GM21515 (cell line): ENCODE data around the gene GRIK4.
A peak's percentile ranks its signal among the peaks of the same experiment; 100 is the strongest.

Experiments used
- ATAC-seq: cut with Tn5 transposase; IDR thresholded peaks from one replicate; pipeline ENCODE4 v1.9.1; 2021; ENCODE audit not compliant: unreplicated experiment

The GRIK4 gene

GRCh38 chr11:120869516-120870011 is 358.0 kb downstream of the GRIK4 start:
- ATAC-seq = no peak

DNA sequence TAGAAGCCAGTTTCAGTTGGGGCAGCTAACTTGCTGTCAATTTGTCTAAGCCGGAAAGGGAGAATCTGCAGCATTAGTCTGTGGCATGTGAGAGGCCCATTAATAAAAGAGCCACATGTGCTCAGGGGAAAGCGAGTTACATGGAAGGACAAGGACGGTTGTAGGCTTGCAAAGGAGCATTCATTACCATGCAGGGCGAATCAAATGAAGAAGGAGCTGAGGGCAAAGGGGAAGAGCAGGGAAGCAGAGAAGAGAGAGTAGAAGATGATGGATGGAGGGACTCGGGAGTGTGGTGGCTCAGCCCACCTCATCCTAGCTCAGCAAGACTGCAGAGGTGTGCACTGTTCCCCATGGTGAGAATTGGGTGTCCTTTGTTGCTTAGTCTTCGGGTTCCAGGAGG is 359.6 kb downstream of the GRIK4 start:
- ATAC-seq = no peak

GRCh38 chr11:120871924-120872323 is 360.4 kb downstream of the GRIK4 start:
- ATAC-seq = no peak

DNA sequence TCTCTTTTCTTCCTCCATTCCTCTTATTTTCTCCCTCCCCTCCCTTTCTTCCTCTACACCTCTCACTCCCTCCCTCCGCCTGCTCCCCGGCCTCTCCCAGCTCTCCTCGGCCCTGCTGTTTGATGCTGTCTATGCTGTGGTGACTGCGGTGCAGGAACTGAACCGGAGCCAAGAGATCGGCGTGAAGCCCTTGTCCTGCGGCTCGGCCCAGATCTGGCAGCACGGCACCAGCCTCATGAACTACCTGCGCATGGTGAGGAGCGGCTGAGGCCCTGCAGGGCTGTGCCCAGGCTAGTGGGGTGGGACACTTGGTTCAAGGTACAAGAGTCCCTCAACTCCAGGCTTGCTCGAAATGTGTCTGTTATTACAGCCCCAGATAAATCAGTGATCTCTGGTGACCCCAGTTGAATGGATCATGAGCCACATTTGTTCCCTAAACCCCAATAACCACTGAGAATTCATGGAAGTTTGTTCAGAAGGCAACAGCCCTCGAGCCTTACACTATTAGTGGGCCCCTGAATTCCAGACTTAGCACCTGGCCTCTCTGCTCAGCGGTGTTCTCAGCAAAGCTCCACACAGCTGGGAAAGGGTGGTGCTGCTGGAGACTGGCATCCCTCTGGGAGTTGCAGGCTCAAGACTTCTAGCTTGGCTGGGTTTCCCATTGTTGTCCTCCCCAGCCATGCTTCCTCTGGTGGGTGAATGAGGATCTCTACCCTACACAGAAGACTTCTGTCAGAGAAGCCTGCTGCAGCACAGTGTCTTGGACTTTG is 362.6 kb downstream of the GRIK4 start:
- ATAC-seq = no peak

GRCh38 chr11:120875986-120876385 is 364.4 kb downstream of the GRIK4 start:
- ATAC-seq = no peak

DNA sequence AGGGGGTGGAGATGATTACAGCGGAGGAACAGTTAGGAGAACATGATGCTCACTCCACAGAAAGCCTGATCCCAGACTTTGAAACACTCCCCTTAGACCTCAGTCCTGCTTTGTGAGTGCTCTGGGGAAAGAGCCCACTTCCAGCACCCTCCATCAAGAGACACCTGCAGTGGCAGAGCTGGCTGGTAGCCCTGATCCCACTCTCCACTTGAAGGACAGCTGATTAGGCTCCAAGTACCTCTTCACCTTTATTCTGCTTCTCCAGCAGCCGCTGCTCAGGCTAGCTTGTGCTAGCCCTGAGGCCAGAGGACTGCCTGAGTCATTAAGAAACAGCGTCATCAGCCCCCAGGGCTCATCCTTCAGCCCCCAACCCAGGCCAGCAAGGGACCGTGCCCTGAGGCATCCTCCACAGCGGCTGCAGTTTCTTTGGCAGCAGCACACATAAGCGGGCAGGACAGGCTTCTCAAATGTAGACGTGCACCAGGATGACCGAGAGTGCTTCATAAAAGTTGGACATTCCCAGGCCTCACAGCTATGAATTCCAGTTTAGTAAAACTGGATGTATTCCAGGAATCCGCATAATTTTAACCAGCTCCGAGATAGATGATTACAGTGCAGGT is 366.3 kb downstream of the GRIK4 start:
- ATAC-seq = no peak

DNA sequence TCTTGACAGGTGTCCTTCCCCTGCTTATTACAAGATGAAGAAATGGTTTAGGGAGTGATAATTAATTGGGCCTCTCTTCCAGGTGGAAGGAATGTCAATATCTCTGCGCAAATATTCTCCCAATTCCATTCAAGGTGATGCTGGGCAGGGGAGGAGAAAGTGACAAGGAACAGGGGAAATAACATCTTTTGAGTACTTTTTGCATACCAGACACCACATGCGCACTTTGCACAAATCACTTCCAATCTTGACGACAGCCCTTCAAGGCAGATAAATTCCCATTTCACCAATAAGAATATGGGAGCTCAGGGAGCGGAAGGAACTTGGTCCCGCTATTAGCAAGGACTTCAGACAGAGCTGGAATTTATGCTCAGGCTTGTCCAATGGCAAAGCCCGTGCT is 367.2 kb downstream of the GRIK4 start:
- ATAC-seq = no peak

GRCh38 chr11:120880498-120881175 is 369.1 kb downstream of the GRIK4 start:
- ATAC-seq = no peak

DNA sequence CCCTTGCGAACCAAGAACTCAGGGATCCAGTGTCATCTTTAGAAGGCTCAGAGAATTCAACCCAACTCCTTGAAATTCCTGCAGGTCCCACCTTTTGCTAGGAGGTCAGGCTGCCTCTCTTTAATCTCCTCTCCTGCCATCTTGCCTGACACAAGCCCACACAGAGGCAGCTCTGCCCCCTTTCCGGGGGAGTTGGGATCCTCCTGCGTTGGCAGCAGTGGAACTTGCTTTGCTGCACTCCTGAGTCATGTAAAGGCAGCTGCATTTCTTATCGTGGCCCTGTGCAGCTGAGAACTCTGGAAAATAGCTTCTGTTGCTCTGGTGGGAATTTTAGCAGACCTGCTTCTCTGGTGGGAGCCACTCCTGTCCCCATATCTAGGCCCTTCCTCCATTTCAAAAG is 370.0 kb downstream of the GRIK4 start:
- ATAC-seq = no peak

- no peak for ATAC-seq
These were observed 370.6 kb downstream of the GRIK4 start for GRCh38 chr11:120882175-120882574.

GRCh38 chr11:120883404-120884080 is 372.0 kb downstream of the GRIK4 start:
- ATAC-seq = no peak

DNA sequence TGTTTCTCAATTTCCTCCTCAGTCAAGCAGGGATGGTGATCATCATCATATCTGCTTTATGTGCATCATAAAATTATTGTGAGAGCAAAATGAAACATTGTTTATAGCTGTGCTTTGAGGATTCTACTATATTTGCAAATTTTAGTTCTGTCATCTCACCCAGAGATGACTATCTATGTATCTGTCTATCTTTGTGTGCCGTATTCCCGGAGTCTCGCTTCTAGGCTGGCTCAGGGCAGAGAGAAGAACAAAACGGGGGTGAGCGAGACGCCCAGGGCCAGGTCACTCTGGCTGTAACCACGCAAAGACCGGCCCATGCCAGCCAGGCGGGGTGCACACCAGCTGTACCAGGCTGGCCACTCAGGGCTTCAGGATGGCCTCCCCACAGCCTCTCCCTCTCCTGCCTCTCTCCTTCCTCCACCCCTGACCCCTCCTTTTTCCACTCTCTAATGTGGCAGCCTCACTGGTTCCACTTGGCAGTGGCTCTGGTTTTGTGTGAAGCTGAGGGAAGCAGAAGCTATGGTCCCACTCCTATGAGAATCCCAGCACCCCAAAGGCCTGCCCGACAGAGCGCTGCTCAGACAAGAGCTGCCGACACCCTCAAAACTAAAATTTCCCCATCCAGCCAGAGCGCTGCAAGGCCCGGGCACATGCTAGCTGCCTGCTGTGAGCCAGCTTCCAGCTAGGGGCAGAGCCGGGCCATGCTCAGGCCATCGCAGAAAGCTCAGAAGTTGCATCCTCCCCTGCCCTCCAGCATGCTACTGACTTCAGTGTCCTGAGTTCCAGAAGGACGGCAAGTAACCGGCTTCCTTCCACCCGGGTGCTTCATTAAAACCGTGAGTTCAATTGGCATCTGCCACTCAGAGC is 372.8 kb downstream of the GRIK4 start:
- ATAC-seq = no peak

DNA sequence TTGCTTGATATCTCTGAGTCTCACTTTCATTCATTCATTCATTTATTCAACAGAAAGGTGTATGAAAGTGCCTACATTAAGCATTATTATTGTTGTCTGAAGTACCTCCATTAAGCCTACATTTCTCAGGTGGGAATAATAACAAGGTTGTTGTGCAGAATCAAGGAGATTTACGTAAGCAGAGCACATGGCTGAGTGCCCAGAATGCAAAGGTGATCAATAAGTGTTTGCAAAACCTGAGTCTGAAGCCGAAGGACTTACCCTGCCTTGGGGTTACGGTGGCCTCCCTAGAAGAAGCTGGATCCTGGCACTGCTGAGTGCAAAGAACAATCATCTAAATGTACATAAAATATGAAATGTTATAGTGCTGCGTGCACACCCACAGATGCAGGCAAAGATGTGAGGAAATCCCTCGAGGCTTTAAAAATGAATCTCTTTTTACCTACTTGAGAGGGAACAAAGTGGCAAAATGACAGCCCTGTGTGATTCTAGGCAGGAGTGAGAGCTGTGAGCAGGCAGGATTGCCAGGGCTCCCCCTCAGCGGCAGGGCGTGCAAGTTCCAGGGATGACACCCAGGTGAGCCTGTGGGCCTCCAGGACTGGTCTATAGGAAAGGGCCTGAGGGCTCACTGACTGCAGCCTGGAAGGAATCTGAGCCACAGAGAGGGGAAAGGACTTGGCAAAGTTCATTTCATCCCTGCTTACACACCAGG is 379.2 kb downstream of the GRIK4 start:
- ATAC-seq = no peak

DNA sequence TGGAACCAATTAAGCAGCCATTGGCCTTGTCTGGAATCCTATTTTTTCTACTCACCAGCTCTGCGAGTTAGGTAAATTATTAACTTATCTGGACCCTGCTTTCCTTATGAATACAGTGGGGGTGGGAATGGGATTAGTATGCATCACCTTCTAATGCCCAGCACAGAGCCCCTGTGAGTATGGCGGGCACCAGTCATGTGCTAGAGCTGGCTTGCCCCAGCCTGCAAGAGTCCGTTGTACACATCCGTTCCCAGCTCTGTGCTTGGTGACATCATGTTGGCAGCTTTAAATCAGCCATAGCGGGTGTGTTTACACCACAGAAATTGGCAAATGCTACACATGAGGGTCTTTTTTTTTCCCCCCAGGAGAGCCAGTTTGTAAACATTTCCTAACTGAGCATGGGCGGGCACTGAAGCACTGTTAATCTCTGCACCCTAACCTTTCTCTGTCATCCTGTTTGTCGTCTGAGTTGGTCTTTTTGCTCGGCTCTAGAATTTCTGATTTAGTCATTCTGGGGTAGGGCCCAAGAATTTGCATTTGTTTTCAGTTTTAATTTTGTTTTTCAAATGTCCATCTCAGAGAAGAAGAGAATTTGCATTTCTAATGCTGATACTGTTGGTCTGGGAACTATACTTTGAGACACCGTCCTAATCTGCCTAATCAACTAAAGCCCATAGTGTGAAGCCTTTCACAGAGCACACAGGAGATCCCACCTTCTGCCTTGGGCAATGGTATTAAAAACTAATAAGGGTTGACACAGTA is 382.1 kb downstream of the GRIK4 start:
- ATAC-seq = peak; percentile 71

GRCh38 chr11:120894202-120894985 is 382.8 kb downstream of the GRIK4 start:
- no peak for ATAC-seq

DNA sequence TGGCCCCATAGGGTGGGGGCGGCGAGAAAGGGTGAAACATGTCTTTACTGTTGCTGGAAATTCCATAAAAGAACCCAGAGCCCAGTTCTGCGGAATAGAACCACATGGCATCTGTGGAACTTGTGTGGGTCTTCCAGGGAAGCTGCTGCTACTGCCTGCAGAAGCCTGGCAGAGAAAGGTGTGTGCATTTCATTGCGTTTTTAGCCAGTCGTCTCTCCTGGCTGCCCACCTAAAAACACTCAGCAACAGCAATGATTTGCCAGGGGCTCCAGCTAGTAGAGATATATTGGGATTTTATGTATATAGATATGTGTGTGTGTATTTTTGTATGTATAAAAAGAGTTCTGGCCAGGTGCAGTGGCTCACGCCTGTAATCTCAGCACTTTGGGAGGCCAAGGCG is 385.1 kb downstream of the GRIK4 start:
- ATAC-seq = no peak

DNA sequence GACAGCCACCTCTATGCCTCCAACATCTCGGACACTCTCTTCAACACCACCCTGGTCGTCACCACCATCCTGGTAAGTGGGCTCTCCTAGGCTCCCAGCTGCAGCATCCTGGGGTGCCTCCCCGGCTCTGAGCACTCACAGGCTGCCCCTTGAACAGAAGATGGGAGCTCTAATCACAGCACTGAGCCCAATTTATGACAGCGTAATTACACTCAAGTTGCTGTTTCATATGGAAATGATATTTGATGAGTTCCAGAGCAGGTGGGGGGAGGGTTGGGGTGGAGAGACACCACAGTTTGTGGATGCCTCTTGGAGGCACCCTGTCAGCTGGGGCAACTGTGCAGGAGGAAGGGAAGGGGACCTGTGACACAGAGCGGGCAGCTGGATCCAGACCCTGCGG is 387.0 kb downstream of the GRIK4 start:
- no peak for ATAC-seq

- ATAC-seq = no peak
These were observed 388.2 kb downstream of the GRIK4 start for GRCh38 chr11:120899720-120900119.
